MCF 10A (cell line): ENCODE results near the gene RPTOR. TPM values are rescaled to one million over a fixed set of nuclear protein-coding genes. Genes with fewer than 3 reads are reported as not detected.

ENCODE experiments used
- BruUV-seq: library from RNA; stranded (reverse); fragments of 400-500 nt; replicated peaks from 2 replicates; lab custom pipeline; 2021; lab: Mats Ljungman, UMichigan
- CTCF ChIA-PET: fragments of 300-600 bp; sonication (Branson Sonifier 250); formaldehyde crosslinking; extraction: SDS; loops from one replicate; lab custom pipeline; 2021; ENCODE audit warnings: antibody characterized with exemption, inconsistent platforms; lab: Yijun Ruan, JAX
- POLR2A ChIA-PET: fragments of 300-600, 350-650 bp; sonication (Branson Sonifier 250); formaldehyde crosslinking; extraction: SDS; loops from one replicate; lab custom pipeline; 2020; ENCODE audit warnings: antibody characterized with exemption, inconsistent platforms; lab: Yijun Ruan, JAX
- DNase-seq: peaks from one replicate; pipeline ENCODE4 v3.0.0-alpha.2; 2018; ENCODE audit not compliant: unreplicated experiment
- H3K27ac Mint-ChIP-seq: one replicate; pipeline ENCODE4 v1.8.0; 2022; ENCODE audit warnings: mild to moderate bottlenecking, low read depth, mixed read lengths; ENCODE audit not compliant: unreplicated experiment
- H3K27me3 Mint-ChIP-seq: one replicate; pipeline ENCODE4 v1.8.0; 2022; ENCODE audit warnings: mixed read lengths; ENCODE audit not compliant: insufficient read depth, unreplicated experiment
- H3K36me3 Mint-ChIP-seq: one replicate; pipeline ENCODE4 v1.8.0; 2022; ENCODE audit warnings: mild to moderate bottlenecking, moderate library complexity, mixed read lengths; ENCODE audit not compliant: insufficient read depth, unreplicated experiment
- H3K4me1 Mint-ChIP-seq: one replicate; pipeline ENCODE4 v1.8.0; 2022; ENCODE audit warnings: mixed read lengths; ENCODE audit not compliant: insufficient read depth, unreplicated experiment
- H3K4me3 Mint-ChIP-seq: one replicate; pipeline ENCODE4 v1.8.0; 2022; ENCODE audit warnings: mild to moderate bottlenecking, moderate library complexity, mixed read lengths; ENCODE audit not compliant: unreplicated experiment
- H3K9me3 Mint-ChIP-seq: one replicate; pipeline ENCODE4 v1.8.0; 2022; ENCODE audit warnings: mixed read lengths; ENCODE audit not compliant: unreplicated experiment
- CTCF ChIP-seq: fragments of 200-600 bp; IDR thresholded peaks from one replicate; pipeline ENCODE4 v1.8.0; 2022; ENCODE audit warnings: antibody characterized with exemption, mild to moderate bottlenecking; ENCODE audit not compliant: unreplicated experiment
- intact Hi-C: fragments of 100-400 bp; cut with micrococcal nuclease; formaldehyde crosslinking; loops from 2 replicates; pipeline ENCODE4 v1.14.1; 2022
- total RNA-seq: library from RNA; stranded (reverse); gene quantifications from 2 replicates; pipeline ENCODE4 v1.2.3, GENCODE V29; 2022

The RPTOR gene
- total RNA-seq, 1 experiment from 2014 or later, result 41.3 TPM

GRCh38 chr17:81013642-81014041, 469.0 kb downstream of the RPTOR start:
- H3K4me3 Mint-ChIP-seq, result no peak overlapping the region
- TF ChIP-seq CTCF, result no peak
- ChIA-PET CTCF (no interaction called here), POLR2A (no interaction called here)
- intact Hi-C loops, result no loop called here
- H3K27ac Mint-ChIP-seq, result no peak overlapping the region
- no peak for DNase-seq
- peaks cover 7% of the 10 kb centered on the region for H3K36me3 Mint-ChIP-seq
- no TSS peak for BruUV-seq
- H3K4me1 Mint-ChIP-seq, result peaks cover 5% of the 10 kb centered on the region
- H3K27me3 Mint-ChIP-seq, result peaks cover 11% of the 10 kb centered on the region
- peaks cover 18% of the 10 kb centered on the region for H3K9me3 Mint-ChIP-seq

- CTCF ChIA-PET, result interaction anchor here (0.6 kb wide), 1 partner anchor 366 kb away, joined by 3 read pairs; no protein-coding TSS in a partner anchor
- no peak for TF ChIP-seq CTCF
- intact Hi-C loops, result no loop called here
- H3K4me1 Mint-ChIP-seq, result peaks cover 5% of the 10 kb centered on the region
- no peak overlapping the region for H3K27ac Mint-ChIP-seq
- POLR2A ChIA-PET, result interaction anchor here (1.1 to 1.4 kb wide), 4 partner anchors 13 to 988 kb away, joined by 3 to 4 read pairs (median 3); partner anchors contain the start of gene CHMP6
- no peak for DNase-seq
- H3K36me3 Mint-ChIP-seq, result peaks cover 7% of the 10 kb centered on the region
- peaks cover 18% of the 10 kb centered on the region for H3K9me3 Mint-ChIP-seq
- peaks cover 11% of the 10 kb centered on the region for H3K27me3 Mint-ChIP-seq
- no TSS peak for BruUV-seq
- no peak overlapping the region for H3K4me3 Mint-ChIP-seq
These were observed 470.5 kb downstream of the RPTOR start for GRCh38 chr17:81015136-81015535.

Other genes with a start within 250 kb of the RPTOR start
- 28.0 and 34.4 TPM in 2 replicates for gene ENDOV, start 129.7 kb upstream of the RPTOR start, total RNA-seq
- not detected in 2 replicates for gene NPTX1, start 68.2 kb upstream of the RPTOR start, total RNA-seq